Type B pancreatic cell (in vitro differentiated cells): Measurements from ENCODE around the gene SORCS1. TPM values are rescaled to one million over a fixed set of nuclear protein-coding genes. Genes with fewer than 3 reads are reported as not detected.

Source experiments
- DNase-seq: peaks from one replicate; pipeline ENCODE4 v3.0.0; 2021; ENCODE audit warnings: mixed read lengths; ENCODE audit not compliant: unreplicated experiment; ENCODE audit errors: extremely low spot score
- H3K27ac Mint-ChIP-seq: 2 replicates; pipeline ENCODE4 v1.8.0; 2021; ENCODE audit warnings: mild to moderate bottlenecking, mixed read lengths
- H3K27me3 Mint-ChIP-seq: 2 replicates; pipeline ENCODE4 v1.8.0; 2021; ENCODE audit warnings: mixed read lengths
- H3K36me3 Mint-ChIP-seq: 2 replicates; pipeline ENCODE4 v1.8.0; 2021; ENCODE audit warnings: mixed read lengths
- H3K4me1 Mint-ChIP-seq: one replicate; pipeline ENCODE4 v1.8.0; 2021; ENCODE audit warnings: mixed read lengths; ENCODE audit not compliant: unreplicated experiment
- H3K4me3 Mint-ChIP-seq: 2 replicates; pipeline ENCODE4 v1.8.0; 2021; ENCODE audit warnings: mild to moderate bottlenecking, mixed read lengths
- H3K9me3 Mint-ChIP-seq: 2 replicates; pipeline ENCODE4 v1.8.0; 2021; ENCODE audit warnings: mixed read lengths
- CTCF ChIP-seq: fragments of 200-600 bp; sonication (generic); conservative IDR thresholded peaks from 2 replicates; pipeline ENCODE4 v1.5.0; 2021; ENCODE audit warnings: antibody characterized with exemption, mild to moderate bottlenecking
- total RNA-seq: library from RNA; stranded (reverse); gene quantifications from 2 replicates; pipeline ENCODE4 v1.2.1, GENCODE V29; 2021; ENCODE audit warnings: low replicate concordance

SORCS1 gene
- total RNA-seq, 1 donor from 2014 or later: 5.4 TPM

DNA sequence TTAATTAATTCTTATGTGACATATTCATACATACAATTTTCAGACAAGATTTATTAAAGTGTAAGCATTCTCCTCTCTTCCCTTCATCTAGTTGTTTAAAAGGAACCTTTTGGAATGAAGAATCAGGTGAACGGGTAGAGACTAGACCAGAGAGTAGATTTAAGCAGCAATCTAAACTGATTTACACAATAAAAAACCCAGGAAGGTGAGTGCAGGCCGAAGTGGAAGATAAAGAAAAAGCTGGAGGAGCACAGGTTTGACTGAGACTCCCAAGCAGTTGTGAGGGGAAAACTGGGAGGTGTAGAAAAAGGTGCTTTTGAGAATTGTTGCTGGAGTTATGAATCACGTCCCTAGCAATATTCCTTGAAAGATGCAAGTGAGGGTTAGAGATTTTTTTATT, 601.1 kb downstream of the SORCS1 start:
- TF ChIP-seq CTCF: no peak
- no peaks in the 10 kb centered on the region for H3K36me3 Mint-ChIP-seq
- H3K27me3 Mint-ChIP-seq: no peaks in the 10 kb centered on the region
- H3K4me3 Mint-ChIP-seq: no peak overlapping the region
- no peaks in the 10 kb centered on the region for H3K9me3 Mint-ChIP-seq
- no peaks in the 10 kb centered on the region for H3K4me1 Mint-ChIP-seq
- DNase-seq: no peak
- H3K27ac Mint-ChIP-seq: no peak overlapping the region

DNA sequence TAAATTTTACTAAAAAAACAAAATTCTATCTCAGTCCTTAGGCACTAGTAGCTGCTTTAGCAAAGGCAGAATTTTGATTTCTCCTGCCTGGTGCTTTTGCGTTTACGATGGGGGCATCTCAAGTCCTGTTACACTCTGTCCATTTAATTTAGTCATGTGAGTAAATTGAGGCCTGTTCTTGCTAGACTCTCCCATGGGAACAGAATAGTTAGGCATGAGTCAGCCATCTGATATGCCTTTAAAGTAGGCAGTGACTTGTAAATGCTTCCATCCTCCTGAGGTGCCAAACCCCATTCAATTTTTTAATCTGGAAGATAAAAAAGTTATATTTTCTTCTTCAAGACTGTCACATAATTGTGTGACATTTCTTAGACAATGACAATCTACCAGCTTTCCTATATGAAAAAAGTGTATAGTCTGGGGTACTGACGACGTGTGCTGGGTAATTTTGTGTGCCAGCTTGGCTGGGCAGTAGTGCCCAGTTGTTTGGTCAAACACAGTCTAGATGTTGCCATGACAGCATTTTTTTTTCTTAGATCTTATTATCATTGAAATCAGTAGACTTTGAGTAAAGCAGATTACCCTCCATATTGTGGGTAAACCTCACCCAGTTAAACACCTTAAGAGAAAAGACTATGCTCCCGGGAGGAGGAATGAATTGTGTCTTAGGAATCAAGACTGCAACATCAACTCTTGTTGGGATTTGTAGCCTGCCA, 603.4 kb downstream of the SORCS1 start:
- Mint-ChIP-seq H3K27ac (no peak overlapping the region), H3K27me3 (no peaks in the 10 kb centered on the region), H3K4me3 (no peak overlapping the region)

DNA sequence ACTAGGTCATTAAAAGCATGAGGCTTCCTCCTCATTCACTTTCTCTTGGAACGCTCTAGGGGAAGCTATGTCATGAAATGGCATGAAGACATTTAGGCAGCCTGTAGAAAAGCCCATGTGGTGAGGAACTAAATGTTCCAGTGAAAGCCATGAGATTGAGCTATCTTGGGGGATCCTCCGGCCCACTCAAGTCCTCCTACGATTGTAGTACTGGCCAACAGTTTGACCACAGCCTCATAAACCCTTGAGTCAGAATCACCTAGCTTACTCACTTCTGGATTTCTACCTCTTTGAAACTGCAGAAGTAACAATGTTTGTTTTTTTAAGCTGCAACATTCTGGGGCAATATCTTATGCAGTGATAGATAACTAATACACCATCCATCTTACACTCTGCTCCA, 605.1 kb downstream of the SORCS1 start:
- Mint-ChIP-seq H3K27ac (no peak overlapping the region), H3K9me3 (no peaks in the 10 kb centered on the region), H3K4me1 (peaks cover 4% of the 10 kb centered on the region), H3K27me3 (no peaks in the 10 kb centered on the region), H3K36me3 (no peaks in the 10 kb centered on the region), H3K4me3 (no peak overlapping the region)
- TF ChIP-seq CTCF: no peak
- no peak for DNase-seq

More for the DNA sequence above, 603.4 kb downstream of the SORCS1 start:
- TF ChIP-seq CTCF: no peak
- no peaks in the 10 kb centered on the region for H3K36me3 Mint-ChIP-seq
- no peaks in the 10 kb centered on the region for H3K4me1 Mint-ChIP-seq
- no peaks in the 10 kb centered on the region for H3K9me3 Mint-ChIP-seq
- no peak for DNase-seq

GRCh38 chr10:106557951-106558733, 606.4 kb downstream of the SORCS1 start:
- Mint-ChIP-seq H3K27ac (peak overlapping the region; percentile 25), H3K4me1 (peaks cover 4% of the 10 kb centered on the region)

DNA sequence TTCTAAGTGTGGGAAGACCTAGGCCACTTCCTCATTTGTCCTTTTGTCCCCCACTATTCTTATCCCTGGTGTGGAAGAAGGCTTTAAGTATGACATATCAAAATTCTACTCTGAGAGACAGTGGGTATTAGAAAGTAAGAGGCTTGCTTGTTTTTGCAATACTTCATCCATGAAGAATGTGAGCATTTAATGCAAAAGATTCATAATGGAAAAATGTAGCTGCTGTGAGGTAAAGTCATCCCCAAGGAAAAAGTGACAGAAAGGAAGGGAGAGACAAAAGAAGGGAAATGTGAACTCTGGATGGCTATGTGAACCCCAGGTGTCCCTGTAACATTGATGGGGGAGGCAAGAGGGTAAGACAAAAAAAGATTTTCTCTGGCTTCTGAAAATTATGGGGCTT, 607.5 kb downstream of the SORCS1 start:
- no peaks in the 10 kb centered on the region for H3K27me3 Mint-ChIP-seq
- H3K4me3 Mint-ChIP-seq: no peak overlapping the region
- TF ChIP-seq CTCF: no peak
- no peaks in the 10 kb centered on the region for H3K9me3 Mint-ChIP-seq
- H3K4me1 Mint-ChIP-seq: peaks cover 4% of the 10 kb centered on the region
- H3K36me3 Mint-ChIP-seq: no peaks in the 10 kb centered on the region
- H3K27ac Mint-ChIP-seq: no peak overlapping the region
- DNase-seq: no peak

More at GRCh38 chr10:106557951-106558733, 606.4 kb downstream of the SORCS1 start:
- Mint-ChIP-seq H3K4me3 (no peak overlapping the region), H3K9me3 (no peaks in the 10 kb centered on the region), H3K36me3 (no peaks in the 10 kb centered on the region), H3K27me3 (no peaks in the 10 kb centered on the region)
- no peak for DNase-seq
- no peak for TF ChIP-seq CTCF
